HepG2 (cell line): ENCODE measurements around the gene SIX4. TPM values are rescaled to one million over a fixed set of nuclear protein-coding genes. Genes with fewer than 3 reads are reported as not detected.

Source experiments
- AHDC1 ChIP-seq: sonication (generic); formaldehyde crosslinking; IDR thresholded peaks from 2 replicates; pipeline ENCODE4 v1.5.1; 2020; ENCODE audit warnings: mild to moderate bottlenecking, missing genetic modification reagents, borderline replicate concordance
- EEA1 ChIP-seq: sonication (generic); formaldehyde crosslinking; IDR thresholded peaks from 2 replicates; pipeline ENCODE4 v1.5.1; 2020; ENCODE audit warnings: mild to moderate bottlenecking, missing genetic modification reagents, borderline replicate concordance
- HES4 ChIP-seq: sonication (generic); formaldehyde crosslinking; IDR thresholded peaks from 2 replicates; pipeline ENCODE4 v1.9.0; 2021; ENCODE audit warnings: mild to moderate bottlenecking, missing genetic modification reagents, borderline replicate concordance
- KIAA2018 ChIP-seq: sonication (generic); formaldehyde crosslinking; IDR thresholded peaks from 2 replicates; pipeline ENCODE4 v1.5.0; 2020; ENCODE audit warnings: mild to moderate bottlenecking, missing genetic modification reagents, borderline replicate concordance
- LBX2 ChIP-seq: sonication (generic); formaldehyde crosslinking; IDR thresholded peaks from 2 replicates; pipeline ENCODE4 v1.5.0; 2020; ENCODE audit warnings: missing genetic modification reagents, mild to moderate bottlenecking, borderline replicate concordance
- MAZ ChIP-seq, 2 experiments: sonication (generic) in 1 of 2; formaldehyde crosslinking in 1 of 2; IDR thresholded peaks; 2 replicates each; pipeline versions ENCODE4 v1.5.0 to v1.6.1; 2012 to 2020; ENCODE audit warnings: low read depth in 2 of 2, mild to moderate bottlenecking in 2 of 2, borderline replicate concordance in 1 of 2, improper control_type of control experiment in 1 of 2, low read length in 1 of 2, missing genetic modification reagents in 1 of 2, moderate library complexity in 1 of 2
- POGZ ChIP-seq: sonication (generic); formaldehyde crosslinking; IDR thresholded peaks from 2 replicates; pipeline ENCODE4 v1.4.0; 2020; ENCODE audit warnings: mild to moderate bottlenecking, missing genetic modification reagents
- RARA ChIP-seq: IDR thresholded peaks from 2 replicates; pipeline ENCODE4 v1.6.1; 2016; ENCODE audit warnings: missing genetic modification reagents, missing compliant biosample characterization
- TP53 ChIP-seq: sonication (generic); formaldehyde crosslinking; conservative IDR thresholded peaks from 2 replicates; pipeline ENCODE4 v1.4.0; 2020; ENCODE audit warnings: missing genetic modification reagents
- ZBTB38 ChIP-seq: sonication (generic); formaldehyde crosslinking; IDR thresholded peaks from 2 replicates; pipeline ENCODE4 v1.5.1; 2020; ENCODE audit warnings: mild to moderate bottlenecking, missing genetic modification reagents
- ZNF296 ChIP-seq: sonication (generic); formaldehyde crosslinking; conservative IDR thresholded peaks from 2 replicates; pipeline ENCODE4 v1.5.0; 2020; ENCODE audit warnings: mild to moderate bottlenecking, missing genetic modification reagents
- ZNF557 ChIP-seq: sonication (generic); formaldehyde crosslinking; IDR thresholded peaks from 2 replicates; pipeline ENCODE4 v1.4.0; 2020; ENCODE audit warnings: missing genetic modification reagents
- ZNF605 ChIP-seq: sonication (generic); formaldehyde crosslinking; IDR thresholded peaks from 2 replicates; pipeline ENCODE4 v1.8.0; 2022; ENCODE audit warnings: mild to moderate bottlenecking, missing genetic modification reagents
- ZNF841 ChIP-seq: sonication (generic); formaldehyde crosslinking; IDR thresholded peaks from 2 replicates; pipeline ENCODE4 v1.8.1; 2023; ENCODE audit warnings: missing genetic modification reagents, borderline replicate concordance
- polyA plus RNA-seq, 8 experiments: library from polyadenylated mRNA; depleted of rRNA in 3 of 8; stranded (reverse) in 7 of 8; unstranded in 1 of 8; fragments of >200 nt; fragmentation: Illumina TruSeq in 4 of 8; extraction: Trizol in 4 of 8; gene quantifications; 2 replicates each; pipeline versions ENCODE4 v1.2.1 to v1.2.3, GENCODE V29; 2011 to 2016; ENCODE audit warnings: low read depth in 4 of 8, missing spikeins in 1 of 8, mixed read lengths in 1 of 8; ENCODE audit not compliant: insufficient read depth in 1 of 8
- total RNA-seq, 5 experiments: library from RNA; depleted of rRNA; stranded (reverse); fragments of >200 nt; fragmentation: Illumina TruSeq; extraction: Trizol; gene quantifications; 2 replicates each; pipeline ENCODE4 v1.2.3, GENCODE V29; 2016; ENCODE audit warnings: low read depth in 1 of 5

Gene SIX4
- total and polyA plus RNA-seq, 2 of the 13 experiments (the other 11 are each of a cell fraction or from before 2014, with no cell fraction given): 5.0 to 6.0 TPM

GRCh38 chr14:60723907-60724618, at the start of gene SIX4 (continued):
- TF ChIP-seq AHDC1 (CRISPR knock-in tag) (no peak), ZNF841 (CRISPR knock-in tag) (no peak), EEA1 (CRISPR knock-in tag) (no peak), ZBTB38 (CRISPR knock-in tag) (no peak), ZNF557 (no peak), TP53 (no peak), RARA (CRISPR knock-in tag) (peak; percentile 60; the same call in 1 of the 2 replicates), ZNF296 (CRISPR knock-in tag) (no peak), KIAA2018 (CRISPR knock-in tag) (no peak), HES4 (CRISPR knock-in tag) (0 out of 2 replicates have a peak, but pooled peaks have one; percentile 57), MAZ (IDR thresholded peaks at IDR 0.05; ENCODE audit: borderline replicate concordance, low read depth, low read length) (peak; percentile 65; the same call in 1 of the 2 replicates), MAZ (CRISPR knock-in tag; IDR thresholded peaks at IDR 0.05; ENCODE audit: low read depth) (peak; percentile 49; the same call in 1 of the 2 replicates), ZNF605 (CRISPR knock-in tag) (peak; percentile 79; the same call in 1 of the 2 replicates), LBX2 (no peak), POGZ (CRISPR knock-in tag) (no peak; the same call in 1 of the 2 replicates)
